Measurements from ENCODE around the gene ZNF674.
"Not testable (repeated sequence)": the region's sequence is repeated elsewhere in the genome, so short reads cannot be mapped to it uniquely, and the experiment has no call there.

The ZNF674 gene

GRCh38 chrX:46567388-46567787 is 22.2 kb upstream of the ZNF674 start:
- DNase-seq, result no peak

GRCh38 chrX:46561824-46562657 is 16.8 kb upstream of the ZNF674 start:
- DNase-seq, result no peak

- no peak for DNase-seq
Observed at GRCh38 chrX:46559062-46559461, 13.8 kb upstream of the ZNF674 start.

GRCh38 chrX:46554942-46555341 is 9.7 kb upstream of the ZNF674 start:
- DNase-seq, result no peak

GRCh38 chrX:46553935-46554334 is 8.7 kb upstream of the ZNF674 start:
- DNase-seq, result no peak

- no peak for DNase-seq
Observed at GRCh38 chrX:46551494-46552128, 6.4 kb upstream of the ZNF674 start.

- DNase-seq, result no peak
Observed at GRCh38 chrX:46549914-46550313, 4.7 kb upstream of the ZNF674 start.

- no peak for DNase-seq
Observed at GRCh38 chrX:46547857-46548256, 2.6 kb upstream of the ZNF674 start.

GRCh38 chrX:46544527-46544926 is 694 bp downstream of the ZNF674 start:
- DNase-seq, result not testable (repeated sequence)

- no peak for DNase-seq
Observed at GRCh38 chrX:46543441-46543840, 1.8 kb downstream of the ZNF674 start.

- no peak for DNase-seq
Observed at GRCh38 chrX:46531442-46531841, 13.8 kb downstream of the ZNF674 start.

- DNase-seq, result not testable (repeated sequence)
Observed at GRCh38 chrX:46530404-46530908, 14.8 kb downstream of the ZNF674 start.

- not testable (repeated sequence) for DNase-seq
Observed at GRCh38 chrX:46529740-46530403, 15.3 kb downstream of the ZNF674 start.

- not testable (repeated sequence) for DNase-seq
Observed at GRCh38 chrX:46528640-46529039, 16.6 kb downstream of the ZNF674 start.

- no peak for DNase-seq
Observed at GRCh38 chrX:46506076-46506475, 39.1 kb downstream of the ZNF674 start.

GRCh38 chrX:46502848-46503247 is 42.4 kb downstream of the ZNF674 start:
- no peak for DNase-seq

- DNase-seq, result no peak
Observed at GRCh38 chrX:46500054-46500453, 45.2 kb downstream of the ZNF674 start.

GRCh38 chrX:46488712-46489111 is 56.5 kb downstream of the ZNF674 start:
- no peak for DNase-seq

- DNase-seq, result no peak
Observed at GRCh38 chrX:46485897-46486296, 59.3 kb downstream of the ZNF674 start.

GRCh38 chrX:46478634-46479033 is 66.6 kb downstream of the ZNF674 start:
- not testable (repeated sequence) for DNase-seq

- no peak for DNase-seq
Observed at GRCh38 chrX:46477435-46477834, 67.8 kb downstream of the ZNF674 start.

GRCh38 chrX:46465203-46465602 is 80.0 kb downstream of the ZNF674 start:
- no peak for DNase-seq

GRCh38 chrX:46463682-46464081 is 81.5 kb downstream of the ZNF674 start:
- DNase-seq, result no peak
